HepG2 (cell line): ENCODE data around the gene SAXO1. TPM values are rescaled to one million over a fixed set of nuclear protein-coding genes. Genes with fewer than 3 reads are reported as not detected.

Experiments used
- EED ChIP-seq: sonication (generic); formaldehyde crosslinking; IDR thresholded peaks from 2 replicates; pipeline ENCODE4 v1.5.0; 2020; ENCODE audit warnings: mild to moderate bottlenecking, missing genetic modification reagents
- GFI1 ChIP-seq: sonication (generic); formaldehyde crosslinking; IDR thresholded peaks from 2 replicates; pipeline ENCODE4 v1.5.0; 2020; ENCODE audit warnings: missing genetic modification reagents, mild to moderate bottlenecking, borderline replicate concordance
- GLI4 ChIP-seq: sonication (generic); formaldehyde crosslinking; IDR thresholded peaks from 2 replicates; pipeline ENCODE4 v1.5.1; 2020; ENCODE audit warnings: missing genetic modification reagents, mild to moderate bottlenecking, moderate library complexity, borderline replicate concordance
- TARDBP ChIP-seq: sonication (generic); formaldehyde crosslinking; IDR thresholded peaks from 2 replicates; pipeline ENCODE4 v1.8.0; 2022; ENCODE audit warnings: mild to moderate bottlenecking, missing genetic modification reagents
- ZFP36 ChIP-seq: fragments of 150-350 bp; IDR thresholded peaks from 2 replicates; pipeline ENCODE4 v1.6.1; 2018; ENCODE audit warnings: borderline replicate concordance, low read length, low read depth; ENCODE audit not compliant: partially characterized antibody
- ZNF121 ChIP-seq: sonication (generic); formaldehyde crosslinking; IDR thresholded peaks from 2 replicates; pipeline ENCODE4 v1.5.0; 2020; ENCODE audit warnings: mild to moderate bottlenecking, missing genetic modification reagents
- ZNF605 ChIP-seq: sonication (generic); formaldehyde crosslinking; IDR thresholded peaks from 2 replicates; pipeline ENCODE4 v1.8.0; 2022; ENCODE audit warnings: mild to moderate bottlenecking, missing genetic modification reagents
- ZSCAN30 ChIP-seq: sonication (generic); formaldehyde crosslinking; IDR thresholded peaks from 2 replicates; pipeline ENCODE4 v1.5.0; 2020; ENCODE audit warnings: mild to moderate bottlenecking, missing genetic modification reagents
- polyA plus RNA-seq, 8 experiments: library from polyadenylated mRNA; depleted of rRNA in 3 of 8; stranded (reverse) in 7 of 8; unstranded in 1 of 8; fragments of >200 nt; fragmentation: Illumina TruSeq in 4 of 8; extraction: Trizol in 4 of 8; gene quantifications; 2 replicates each; pipeline versions ENCODE4 v1.2.1 to v1.2.3, GENCODE V29; 2011 to 2016; ENCODE audit warnings: low read depth in 4 of 8, missing spikeins in 1 of 8, mixed read lengths in 1 of 8; ENCODE audit not compliant: insufficient read depth in 1 of 8
- total RNA-seq, 5 experiments: library from RNA; depleted of rRNA; stranded (reverse); fragments of >200 nt; fragmentation: Illumina TruSeq; extraction: Trizol; gene quantifications; 2 replicates each; pipeline ENCODE4 v1.2.3, GENCODE V29; 2016; ENCODE audit warnings: low read depth in 1 of 5
- TF ChIP-seq, protein P1 (sequence below), 2 experiments: IDR thresholded peaks; 2 replicates each; pipeline ENCODE4 v1.6.1; 2011 to 2012; ENCODE audit warnings: low read length in 2 of 2, borderline replicate concordance in 1 of 2, low read depth in 1 of 2, mild to moderate bottlenecking in 1 of 2, moderate library complexity in 1 of 2
- TF ChIP-seq, protein P2 (sequence below): sonication (generic); formaldehyde crosslinking; IDR thresholded peaks from 2 replicates; pipeline ENCODE4 v1.5.0; 2020; ENCODE audit warnings: mild to moderate bottlenecking, missing genetic modification reagents
- TF ChIP-seq, protein P3 (sequence below): fragments of 450-650 bp; IDR thresholded peaks from 2 replicates; pipeline ENCODE4 v1.6.1; 2017; ENCODE audit warnings: mild to moderate bottlenecking
- TF ChIP-seq, protein P4 (sequence below): sonication (generic); formaldehyde crosslinking; IDR thresholded peaks from 2 replicates; pipeline ENCODE4 v1.4.0; 2020; ENCODE audit warnings: missing genetic modification reagents

Gene SAXO1
- total and polyA plus RNA-seq, 2 of the 13 experiments (the other 11 are each of a cell fraction or from before 2014, with no cell fraction given): not detected

DNA sequence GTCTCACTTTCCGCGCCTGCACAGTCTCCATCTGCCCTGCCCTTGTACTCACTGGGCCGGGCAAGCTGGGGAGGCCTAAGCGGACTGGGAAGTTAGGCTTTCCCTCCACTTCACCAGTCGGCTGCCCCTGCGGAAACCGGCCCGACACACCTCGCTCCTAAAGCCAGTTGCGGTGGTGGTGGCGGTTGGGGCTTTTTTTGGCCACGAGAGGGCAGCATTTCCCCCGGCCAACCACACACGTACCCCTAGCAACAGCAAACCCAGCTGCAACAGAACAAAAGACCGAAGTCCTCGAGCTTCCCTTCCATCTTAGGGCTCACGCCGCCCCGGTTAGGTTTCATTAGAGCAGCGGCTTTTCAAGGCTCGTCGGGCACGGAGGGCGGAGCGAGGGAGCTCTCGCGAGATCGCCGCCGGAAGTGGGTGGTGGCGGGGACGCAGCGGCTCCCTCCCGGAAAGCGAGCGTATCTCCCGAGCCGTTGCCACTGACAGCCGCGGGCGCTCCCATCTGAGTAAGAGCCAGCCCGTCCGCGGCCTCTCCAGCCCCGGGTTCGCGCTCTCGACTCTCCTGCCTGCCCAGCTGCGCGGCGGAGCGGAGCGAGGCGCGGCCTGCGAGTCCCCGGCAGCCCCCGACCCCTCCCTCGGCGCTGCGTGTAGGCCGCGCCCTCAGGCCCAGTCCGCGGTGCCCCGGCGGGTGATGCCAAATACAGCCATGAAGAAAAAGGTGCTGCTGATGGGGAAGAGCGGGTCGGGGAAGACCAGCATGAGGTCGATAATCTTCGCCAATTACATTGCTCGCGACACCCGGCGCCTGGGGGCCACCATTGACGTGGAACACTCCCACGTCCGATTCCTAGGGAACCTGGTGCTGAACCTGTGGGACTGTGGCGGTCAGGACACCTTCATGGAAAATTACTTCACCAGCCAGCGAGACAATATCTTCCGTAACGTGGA is 16.2 kb upstream of the SAXO1 start, which contains the start of gene RRAGA (continued):
- TF ChIP-seq, protein P1, sequence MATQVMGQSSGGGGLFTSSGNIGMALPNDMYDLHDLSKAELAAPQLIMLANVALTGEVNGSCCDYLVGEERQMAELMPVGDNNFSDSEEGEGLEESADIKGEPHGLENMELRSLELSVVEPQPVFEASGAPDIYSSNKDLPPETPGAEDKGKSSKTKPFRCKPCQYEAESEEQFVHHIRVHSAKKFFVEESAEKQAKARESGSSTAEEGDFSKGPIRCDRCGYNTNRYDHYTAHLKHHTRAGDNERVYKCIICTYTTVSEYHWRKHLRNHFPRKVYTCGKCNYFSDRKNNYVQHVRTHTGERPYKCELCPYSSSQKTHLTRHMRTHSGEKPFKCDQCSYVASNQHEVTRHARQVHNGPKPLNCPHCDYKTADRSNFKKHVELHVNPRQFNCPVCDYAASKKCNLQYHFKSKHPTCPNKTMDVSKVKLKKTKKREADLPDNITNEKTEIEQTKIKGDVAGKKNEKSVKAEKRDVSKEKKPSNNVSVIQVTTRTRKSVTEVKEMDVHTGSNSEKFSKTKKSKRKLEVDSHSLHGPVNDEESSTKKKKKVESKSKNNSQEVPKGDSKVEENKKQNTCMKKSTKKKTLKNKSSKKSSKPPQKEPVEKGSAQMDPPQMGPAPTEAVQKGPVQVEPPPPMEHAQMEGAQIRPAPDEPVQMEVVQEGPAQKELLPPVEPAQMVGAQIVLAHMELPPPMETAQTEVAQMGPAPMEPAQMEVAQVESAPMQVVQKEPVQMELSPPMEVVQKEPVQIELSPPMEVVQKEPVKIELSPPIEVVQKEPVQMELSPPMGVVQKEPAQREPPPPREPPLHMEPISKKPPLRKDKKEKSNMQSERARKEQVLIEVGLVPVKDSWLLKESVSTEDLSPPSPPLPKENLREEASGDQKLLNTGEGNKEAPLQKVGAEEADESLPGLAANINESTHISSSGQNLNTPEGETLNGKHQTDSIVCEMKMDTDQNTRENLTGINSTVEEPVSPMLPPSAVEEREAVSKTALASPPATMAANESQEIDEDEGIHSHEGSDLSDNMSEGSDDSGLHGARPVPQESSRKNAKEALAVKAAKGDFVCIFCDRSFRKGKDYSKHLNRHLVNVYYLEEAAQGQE (IDR thresholded peaks at IDR 0.05; ENCODE audit: borderline replicate concordance in 1 of 2, low read depth in 1 of 2, low read length in 2 of 2): peak in 1 of 2 experiments; percentile 6; a peak in 1 of 4 replicates
- TF ChIP-seq TARDBP (peak; percentile 89), ZNF605 (CRISPR knock-in tag) (peak; percentile 92), GFI1 (CRISPR knock-in tag) (0 out of 2 replicates have a peak, but pooled peaks have one; percentile 27), ZNF121 (CRISPR knock-in tag) (no peak; the same call in 1 of the 2 replicates), GLI4 (no peak), EED (CRISPR knock-in tag) (peak; percentile 86; the same call in 1 of the 2 replicates), ZSCAN30 (peak; percentile 24; the same call in 1 of the 2 replicates), ZFP36 (no peak)
- TF ChIP-seq, protein P2, sequence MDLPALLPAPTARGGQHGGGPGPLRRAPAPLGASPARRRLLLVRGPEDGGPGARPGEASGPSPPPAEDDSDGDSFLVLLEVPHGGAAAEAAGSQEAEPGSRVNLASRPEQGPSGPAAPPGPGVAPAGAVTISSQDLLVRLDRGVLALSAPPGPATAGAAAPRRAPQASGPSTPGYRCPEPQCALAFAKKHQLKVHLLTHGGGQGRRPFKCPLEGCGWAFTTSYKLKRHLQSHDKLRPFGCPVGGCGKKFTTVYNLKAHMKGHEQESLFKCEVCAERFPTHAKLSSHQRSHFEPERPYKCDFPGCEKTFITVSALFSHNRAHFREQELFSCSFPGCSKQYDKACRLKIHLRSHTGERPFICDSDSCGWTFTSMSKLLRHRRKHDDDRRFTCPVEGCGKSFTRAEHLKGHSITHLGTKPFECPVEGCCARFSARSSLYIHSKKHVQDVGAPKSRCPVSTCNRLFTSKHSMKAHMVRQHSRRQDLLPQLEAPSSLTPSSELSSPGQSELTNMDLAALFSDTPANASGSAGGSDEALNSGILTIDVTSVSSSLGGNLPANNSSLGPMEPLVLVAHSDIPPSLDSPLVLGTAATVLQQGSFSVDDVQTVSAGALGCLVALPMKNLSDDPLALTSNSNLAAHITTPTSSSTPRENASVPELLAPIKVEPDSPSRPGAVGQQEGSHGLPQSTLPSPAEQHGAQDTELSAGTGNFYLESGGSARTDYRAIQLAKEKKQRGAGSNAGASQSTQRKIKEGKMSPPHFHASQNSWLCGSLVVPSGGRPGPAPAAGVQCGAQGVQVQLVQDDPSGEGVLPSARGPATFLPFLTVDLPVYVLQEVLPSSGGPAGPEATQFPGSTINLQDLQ (CRISPR knock-in tag): peak; percentile 83
- TF ChIP-seq, protein P3, sequence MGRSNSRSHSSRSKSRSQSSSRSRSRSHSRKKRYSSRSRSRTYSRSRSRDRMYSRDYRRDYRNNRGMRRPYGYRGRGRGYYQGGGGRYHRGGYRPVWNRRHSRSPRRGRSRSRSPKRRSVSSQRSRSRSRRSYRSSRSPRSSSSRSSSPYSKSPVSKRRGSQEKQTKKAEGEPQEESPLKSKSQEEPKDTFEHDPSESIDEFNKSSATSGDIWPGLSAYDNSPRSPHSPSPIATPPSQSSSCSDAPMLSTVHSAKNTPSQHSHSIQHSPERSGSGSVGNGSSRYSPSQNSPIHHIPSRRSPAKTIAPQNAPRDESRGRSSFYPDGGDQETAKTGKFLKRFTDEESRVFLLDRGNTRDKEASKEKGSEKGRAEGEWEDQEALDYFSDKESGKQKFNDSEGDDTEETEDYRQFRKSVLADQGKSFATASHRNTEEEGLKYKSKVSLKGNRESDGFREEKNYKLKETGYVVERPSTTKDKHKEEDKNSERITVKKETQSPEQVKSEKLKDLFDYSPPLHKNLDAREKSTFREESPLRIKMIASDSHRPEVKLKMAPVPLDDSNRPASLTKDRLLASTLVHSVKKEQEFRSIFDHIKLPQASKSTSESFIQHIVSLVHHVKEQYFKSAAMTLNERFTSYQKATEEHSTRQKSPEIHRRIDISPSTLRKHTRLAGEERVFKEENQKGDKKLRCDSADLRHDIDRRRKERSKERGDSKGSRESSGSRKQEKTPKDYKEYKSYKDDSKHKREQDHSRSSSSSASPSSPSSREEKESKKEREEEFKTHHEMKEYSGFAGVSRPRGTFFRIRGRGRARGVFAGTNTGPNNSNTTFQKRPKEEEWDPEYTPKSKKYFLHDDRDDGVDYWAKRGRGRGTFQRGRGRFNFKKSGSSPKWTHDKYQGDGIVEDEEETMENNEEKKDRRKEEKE: no peak
- TF ChIP-seq, protein P4, sequence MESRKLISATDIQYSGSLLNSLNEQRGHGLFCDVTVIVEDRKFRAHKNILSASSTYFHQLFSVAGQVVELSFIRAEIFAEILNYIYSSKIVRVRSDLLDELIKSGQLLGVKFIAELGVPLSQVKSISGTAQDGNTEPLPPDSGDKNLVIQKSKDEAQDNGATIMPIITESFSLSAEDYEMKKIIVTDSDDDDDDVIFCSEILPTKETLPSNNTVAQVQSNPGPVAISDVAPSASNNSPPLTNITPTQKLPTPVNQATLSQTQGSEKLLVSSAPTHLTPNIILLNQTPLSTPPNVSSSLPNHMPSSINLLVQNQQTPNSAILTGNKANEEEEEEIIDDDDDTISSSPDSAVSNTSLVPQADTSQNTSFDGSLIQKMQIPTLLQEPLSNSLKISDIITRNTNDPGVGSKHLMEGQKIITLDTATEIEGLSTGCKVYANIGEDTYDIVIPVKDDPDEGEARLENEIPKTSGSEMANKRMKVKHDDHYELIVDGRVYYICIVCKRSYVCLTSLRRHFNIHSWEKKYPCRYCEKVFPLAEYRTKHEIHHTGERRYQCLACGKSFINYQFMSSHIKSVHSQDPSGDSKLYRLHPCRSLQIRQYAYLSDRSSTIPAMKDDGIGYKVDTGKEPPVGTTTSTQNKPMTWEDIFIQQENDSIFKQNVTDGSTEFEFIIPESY: peak; percentile 44; the same call in 1 of the 2 replicates
